ENCODE data around the gene BAZ2B. TPM values are rescaled to one million over a fixed set of nuclear protein-coding genes. Genes with fewer than 3 reads are reported as not detected.

Gene BAZ2B
- total and polyA plus RNA-seq, 12 donors = 18.9 to 137 (median 68.0) TPM

DNA sequence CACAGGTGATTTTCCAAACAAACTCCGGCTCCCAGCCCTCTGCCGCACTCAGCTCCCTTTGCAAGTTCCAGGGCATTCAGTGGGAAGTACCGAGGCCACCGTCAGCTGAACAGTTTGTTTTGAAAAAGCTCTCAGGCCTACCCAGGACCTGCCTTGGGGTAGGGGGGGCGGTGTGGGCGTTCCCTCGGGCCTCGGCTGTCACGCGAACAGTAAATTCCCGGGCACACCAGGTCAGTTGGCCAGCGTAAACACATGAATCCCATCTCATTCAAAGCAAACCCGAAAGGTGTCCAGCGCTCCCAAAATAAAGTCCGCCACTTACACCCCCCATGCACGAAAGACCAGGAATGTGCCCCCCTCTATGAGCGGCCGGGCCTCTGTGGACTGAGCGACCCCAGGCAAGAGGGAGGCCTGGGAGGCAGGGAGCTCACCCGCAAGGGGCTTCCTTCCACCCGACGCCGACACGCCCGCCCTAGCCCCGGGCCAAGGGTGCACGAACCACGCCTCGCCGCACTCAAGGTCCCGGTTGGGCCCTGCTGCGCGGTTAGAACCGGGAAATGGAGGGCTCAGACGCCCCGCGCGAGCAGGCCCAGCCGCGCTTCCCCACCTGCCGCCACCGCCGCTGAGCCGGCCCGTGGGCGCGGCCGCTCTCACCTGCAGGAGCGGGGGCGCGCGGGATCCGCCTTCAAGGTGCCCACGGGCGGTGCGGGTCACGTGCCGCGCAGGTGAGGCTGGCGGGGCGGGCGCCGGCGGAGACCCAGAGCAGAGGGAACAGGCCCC, 330.2 kb downstream of the BAZ2B start, which contains the start of gene WDSUB1:
Gene WDSUB1, minus strand, starts transcription at position 775 of the 780 bp plus-strand sequence. CDS start 3,634 bp downstream, outside the sequence.
- H3K9me3 ChIP-seq (replicated peaks in 1 of 3) = no peaks in the 10 kb centered on the region
- peak within 1 kb of the TSS; percentile 52 to 75 (median 72) for H3K4me3 ChIP-seq
- no peaks in the 10 kb centered on the region for H3K27me3 ChIP-seq
- peak within 1 kb of the TSS; percentile 75 to 94 (median 88) for H3K27ac ChIP-seq
- DNase-seq = peak; percentile 79 to 92 (median 91)
- H3K36me3 ChIP-seq (replicated peaks in 1 of 2) = no peaks in the 10 kb centered on the region
- 1% methylated on average over 17 to 64 of the region's 64 CpGs for WGBS, 4 donors
- intact Hi-C loops (cut with DNase I) = no loop called here
- TF ChIP-seq POLR2A (IDR thresholded peaks at IDR 0.05) = peak in 1 of 2 donors; percentile 76
- TF ChIP-seq, protein P1, sequence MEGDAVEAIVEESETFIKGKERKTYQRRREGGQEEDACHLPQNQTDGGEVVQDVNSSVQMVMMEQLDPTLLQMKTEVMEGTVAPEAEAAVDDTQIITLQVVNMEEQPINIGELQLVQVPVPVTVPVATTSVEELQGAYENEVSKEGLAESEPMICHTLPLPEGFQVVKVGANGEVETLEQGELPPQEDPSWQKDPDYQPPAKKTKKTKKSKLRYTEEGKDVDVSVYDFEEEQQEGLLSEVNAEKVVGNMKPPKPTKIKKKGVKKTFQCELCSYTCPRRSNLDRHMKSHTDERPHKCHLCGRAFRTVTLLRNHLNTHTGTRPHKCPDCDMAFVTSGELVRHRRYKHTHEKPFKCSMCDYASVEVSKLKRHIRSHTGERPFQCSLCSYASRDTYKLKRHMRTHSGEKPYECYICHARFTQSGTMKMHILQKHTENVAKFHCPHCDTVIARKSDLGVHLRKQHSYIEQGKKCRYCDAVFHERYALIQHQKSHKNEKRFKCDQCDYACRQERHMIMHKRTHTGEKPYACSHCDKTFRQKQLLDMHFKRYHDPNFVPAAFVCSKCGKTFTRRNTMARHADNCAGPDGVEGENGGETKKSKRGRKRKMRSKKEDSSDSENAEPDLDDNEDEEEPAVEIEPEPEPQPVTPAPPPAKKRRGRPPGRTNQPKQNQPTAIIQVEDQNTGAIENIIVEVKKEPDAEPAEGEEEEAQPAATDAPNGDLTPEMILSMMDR (IDR thresholded peaks at IDR 0.05) = no peak
- peaks cover 8% of the 10 kb centered on the region in 2 donors for H3K4me1 ChIP-seq (replicated peaks in 1 of 2)

- peak overlapping the region in 4 of 5 donors; percentile 84 to 94 (median 88) for H3K27ac ChIP-seq
- H3K36me3 ChIP-seq (replicated peaks in 1 of 2) = no peaks in the 10 kb centered on the region
- no peaks in the 10 kb centered on the region for H3K27me3 ChIP-seq
- H3K9me3 ChIP-seq (replicated peaks in 1 of 3) = no peaks in the 10 kb centered on the region
- DNase-seq = no peak
- intact Hi-C loops (cut with DNase I) = no loop called here
- peak overlapping the region in 3 of 4 donors; percentile 52 to 72 (median 71) for H3K4me3 ChIP-seq
- TF ChIP-seq POLR2A (IDR thresholded peaks at IDR 0.05) = no peak
- TF ChIP-seq, protein P1 (IDR thresholded peaks at IDR 0.05) = no peak
- WGBS, 4 donors = 76 to 86% (median 80%) methylated on average over 11 of the region's 11 CpGs
- H3K4me1 ChIP-seq (replicated peaks in 1 of 2) = peaks cover 8% of the 10 kb centered on the region in 2 donors
Observed at GRCh38 chr2:159285433-159285832, 330.9 kb downstream of the BAZ2B start.

DNA sequence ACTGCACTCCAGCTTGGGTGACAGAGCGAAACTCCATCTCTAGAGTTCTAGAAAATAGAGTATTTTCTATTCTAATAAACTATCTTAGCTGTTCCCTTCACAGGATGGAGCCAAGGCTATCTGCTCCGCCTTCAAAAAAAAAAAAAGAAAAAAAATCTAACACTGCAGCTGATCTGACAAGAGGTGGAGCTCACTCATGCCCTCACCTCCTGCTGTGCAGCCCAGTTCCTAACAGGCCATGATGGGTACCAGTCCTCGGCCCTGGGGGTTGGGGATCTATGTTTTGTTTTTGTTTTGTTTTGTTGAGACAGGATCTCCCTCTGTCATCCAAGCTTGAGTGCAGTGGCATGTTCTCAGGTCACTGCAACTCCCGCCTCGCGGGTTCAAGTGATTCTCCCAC, 332.8 kb downstream of the BAZ2B start:
- no peak overlapping the region for H3K4me3 ChIP-seq
- no peak overlapping the region for H3K27ac ChIP-seq
- DNase-seq = no peak
- H3K36me3 ChIP-seq (replicated peaks in 1 of 2) = no peaks in the 10 kb centered on the region
- intact Hi-C loops (cut with DNase I) = no loop called here
- peaks cover 8% of the 10 kb centered on the region in 2 donors for H3K4me1 ChIP-seq (replicated peaks in 1 of 2)
- no peak for TF ChIP-seq POLR2A (IDR thresholded peaks at IDR 0.05)
- TF ChIP-seq, protein P1 (IDR thresholded peaks at IDR 0.05) = no peak
- no peaks in the 10 kb centered on the region for H3K9me3 ChIP-seq (replicated peaks in 1 of 3)
- H3K27me3 ChIP-seq = no peaks in the 10 kb centered on the region
- WGBS, 4 donors = 77 to 89% (median 85%) methylated on average over 4 to 6 of the region's 6 CpGs

GRCh38 chr2:159281002-159281401, 335.3 kb downstream of the BAZ2B start:
- WGBS, 4 donors = 97 to 100% (median 99%) methylated on average over 6 of the region's 6 CpGs
- no peak overlapping the region for H3K4me3 ChIP-seq
- H3K9me3 ChIP-seq (replicated peaks in 1 of 3) = no peaks in the 10 kb centered on the region
- peaks cover 8% of the 10 kb centered on the region in 2 donors for H3K4me1 ChIP-seq (replicated peaks in 1 of 2)
- no peaks in the 10 kb centered on the region for H3K27me3 ChIP-seq
- no peaks in the 10 kb centered on the region for H3K36me3 ChIP-seq (replicated peaks in 1 of 2)
- no peak for DNase-seq
- intact Hi-C loops (cut with DNase I) = no loop called here
- TF ChIP-seq, protein P1 (IDR thresholded peaks at IDR 0.05) = no peak
- TF ChIP-seq POLR2A (IDR thresholded peaks at IDR 0.05) = no peak
- H3K27ac ChIP-seq = no peak overlapping the region

All from adrenal gland (tissue), 12 donors.